OCI-LY7 (cell line): ENCODE data around the gene HGS.

Experiments
- EZH2phosphoT487 ChIP-seq: fragments of 200-600 bp; sonication (generic); IDR thresholded peaks from 2 replicates; pipeline ENCODE4 v1.6.1; 2018; ENCODE audit warnings: low read depth, borderline replicate concordance, mild to moderate bottlenecking, mixed run types, antibody characterized with exemption, low read length, moderate library complexity, mixed read lengths
- TF ChIP-seq, protein P1 (sequence below): fragments of 200-600 bp; sonication (generic); conservative IDR thresholded peaks from 2 replicates; pipeline ENCODE4 v1.5.1; 2014; ENCODE audit warnings: mild to moderate bottlenecking, antibody characterized with exemption, low read length, moderate library complexity, mixed read lengths

DNA sequence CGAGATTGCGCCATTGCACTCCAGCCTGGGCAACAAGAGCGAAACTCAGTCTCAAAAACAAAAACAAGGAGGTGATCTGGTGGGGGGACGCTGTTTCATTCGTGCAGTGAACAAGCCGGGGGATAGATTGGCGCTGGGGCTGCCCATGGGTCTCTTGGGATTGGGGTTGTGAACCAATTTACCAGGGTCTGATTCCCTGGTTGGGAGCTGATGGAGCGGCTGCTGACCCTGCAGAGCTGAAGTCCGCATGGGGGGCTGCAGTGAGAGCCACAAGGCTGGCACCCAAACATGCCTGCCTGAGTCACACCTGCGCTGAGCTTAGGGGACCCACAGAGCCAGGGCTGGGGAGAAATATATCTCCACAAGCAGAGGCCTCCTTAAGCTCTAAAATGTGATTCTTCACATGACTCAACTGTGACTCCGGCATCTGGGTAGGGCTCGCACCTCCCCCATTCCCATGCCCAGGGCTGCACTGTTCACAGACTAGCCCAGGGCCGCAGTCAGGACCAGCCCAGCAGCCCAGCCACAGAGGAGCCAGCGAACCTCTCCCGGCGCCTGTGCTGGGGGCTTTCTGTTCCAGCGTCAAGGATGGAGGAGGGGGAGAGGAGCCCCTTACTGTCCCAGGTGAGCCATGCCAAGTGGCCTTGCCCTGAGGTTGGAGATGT lies 41.9 kb upstream of the HGS start:
- TF ChIP-seq, protein P1, sequence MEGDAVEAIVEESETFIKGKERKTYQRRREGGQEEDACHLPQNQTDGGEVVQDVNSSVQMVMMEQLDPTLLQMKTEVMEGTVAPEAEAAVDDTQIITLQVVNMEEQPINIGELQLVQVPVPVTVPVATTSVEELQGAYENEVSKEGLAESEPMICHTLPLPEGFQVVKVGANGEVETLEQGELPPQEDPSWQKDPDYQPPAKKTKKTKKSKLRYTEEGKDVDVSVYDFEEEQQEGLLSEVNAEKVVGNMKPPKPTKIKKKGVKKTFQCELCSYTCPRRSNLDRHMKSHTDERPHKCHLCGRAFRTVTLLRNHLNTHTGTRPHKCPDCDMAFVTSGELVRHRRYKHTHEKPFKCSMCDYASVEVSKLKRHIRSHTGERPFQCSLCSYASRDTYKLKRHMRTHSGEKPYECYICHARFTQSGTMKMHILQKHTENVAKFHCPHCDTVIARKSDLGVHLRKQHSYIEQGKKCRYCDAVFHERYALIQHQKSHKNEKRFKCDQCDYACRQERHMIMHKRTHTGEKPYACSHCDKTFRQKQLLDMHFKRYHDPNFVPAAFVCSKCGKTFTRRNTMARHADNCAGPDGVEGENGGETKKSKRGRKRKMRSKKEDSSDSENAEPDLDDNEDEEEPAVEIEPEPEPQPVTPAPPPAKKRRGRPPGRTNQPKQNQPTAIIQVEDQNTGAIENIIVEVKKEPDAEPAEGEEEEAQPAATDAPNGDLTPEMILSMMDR = no peak
- TF ChIP-seq EZH2phosphoT487 = no peak
